H1 (cell line): ENCODE results near the gene ACOT6. TPM values are rescaled to one million over a fixed set of nuclear protein-coding genes. Genes with fewer than 3 reads are reported as not detected.

Source experiments
- CTCF ChIA-PET: fragments of 300-600 bp; sonication (Branson Sonifier 250); formaldehyde crosslinking; loops from one replicate; lab custom pipeline; 2021; ENCODE audit not compliant: partially characterized antibody; lab: Charles Lee
- POLR2A ChIA-PET: fragments of 300-600 bp; sonication (Branson Sonifier 250); formaldehyde crosslinking; loops from one replicate; lab custom pipeline; 2021; ENCODE audit warnings: inconsistent platforms; ENCODE audit not compliant: partially characterized antibody; lab: Charles Lee
- DNase-seq, 2 experiments: peaks; one replicate each; pipeline versions ENCODE4 v3.0.0 to v3.0.0-alpha.2; 2010 to 2022; ENCODE audit warnings: low spot score in 2 of 2, low read depth in 1 of 2, mixed read lengths in 1 of 2
- FAIRE-seq: peaks from 2 replicates; lab custom pipeline; 2011; peaks lifted over from hg19 to GRCh38; lab: Jason Lieb, UNC
- H2AFZ ChIP-seq: 2 replicates; pipeline ENCODE4 v1.8.1; 2012; ENCODE audit warnings: low read length, inconsistent platforms
- H2AK5ac ChIP-seq: 2 replicates; pipeline ENCODE4 v1.6.1; 2013; ENCODE audit warnings: low read depth, low read length
- H2BK120ac ChIP-seq: replicated peaks from 2 replicates; pipeline ENCODE3; 2013; ENCODE audit warnings: low read depth, low read length, inconsistent platforms
- H2BK12ac ChIP-seq: 2 replicates; pipeline ENCODE4 v1.6.1; 2013; ENCODE audit warnings: low read depth, low read length
- H2BK15ac ChIP-seq: 2 replicates; pipeline ENCODE4 v1.6.1; 2013; ENCODE audit warnings: low read length
- H2BK20ac ChIP-seq: 2 replicates; pipeline ENCODE4 v1.6.1; 2013; ENCODE audit warnings: low read length
- H2BK5ac ChIP-seq: 2 replicates; pipeline ENCODE4 v1.6.1; 2013; ENCODE audit warnings: low read depth, low read length
- H3K14ac ChIP-seq: 2 replicates; pipeline ENCODE4 v1.6.1; 2013; ENCODE audit warnings: inconsistent platforms; ENCODE audit not compliant: insufficient read length
- H3K18ac ChIP-seq: 2 replicates; pipeline ENCODE4 v1.6.1; 2013; ENCODE audit warnings: low read length; ENCODE audit errors: extremely low read depth
- H3K23ac ChIP-seq: 2 replicates; pipeline ENCODE4 v1.6.1; 2013; ENCODE audit warnings: inconsistent platforms; ENCODE audit not compliant: insufficient read length
- H3K23me2 ChIP-seq: 2 replicates; pipeline ENCODE4 v1.6.1; 2013; ENCODE audit warnings: low read depth, low read length
- H3K27ac ChIP-seq: 2 replicates; pipeline ENCODE4 v1.6.1; 2011; ENCODE audit warnings: low read depth, low read length, inconsistent platforms
- H3K27me3 ChIP-seq, 4 experiments: replicated peaks in 1 of 4; 1 replicate in 1 of 4; 2 replicates in 3 of 4; pipeline versions ENCODE4 v1.6.1 to v1.8.1; 2011 to 2013; ENCODE audit warnings: low read length in 3 of 4, mild to moderate bottlenecking in 3 of 4, inconsistent platforms in 2 of 4, mixed read lengths in 2 of 4, moderate library complexity in 1 of 4; ENCODE audit not compliant: control insufficient read depth in 3 of 4, insufficient read depth in 3 of 4; ENCODE audit errors: extremely low read depth in 1 of 4
- H3K36me3 ChIP-seq, 4 experiments: 2 replicates each; pipeline versions ENCODE4 v1.6.1 to v1.8.1; 2011 to 2013; ENCODE audit warnings: mild to moderate bottlenecking in 4 of 4, low read length in 3 of 4, moderate library complexity in 2 of 4, control low read depth in 1 of 4, inconsistent platforms in 1 of 4; ENCODE audit not compliant: insufficient read depth in 4 of 4, control insufficient read depth in 2 of 4
- H3K4ac ChIP-seq: replicated peaks from 2 replicates; pipeline ENCODE3; 2013; ENCODE audit warnings: low read length, low read depth, mixed read lengths, inconsistent platforms; ENCODE audit not compliant: insufficient read length
- H3K4me1 ChIP-seq, 4 experiments: replicated peaks in 1 of 4; 1 replicate in 1 of 4; 2 replicates in 3 of 4; pipeline versions ENCODE4 v1.6.1 to v1.8.1; 2011 to 2013; ENCODE audit warnings: low read length in 3 of 4, inconsistent platforms in 2 of 4, mixed read lengths in 1 of 4; ENCODE audit not compliant: insufficient read depth in 4 of 4, control insufficient read depth in 3 of 4
- H3K4me2 ChIP-seq, 2 experiments: 2 replicates each; pipeline versions ENCODE4 v1.6.1 to v1.8.1; 2011 to 2013; ENCODE audit warnings: low read depth in 2 of 2, low read length in 2 of 2, control low read depth in 1 of 2, inconsistent platforms in 1 of 2, mild to moderate bottlenecking in 1 of 2; ENCODE audit not compliant: insufficient read depth in 1 of 2
- H3K4me3 ChIP-seq, 4 experiments: fragments of 200-600, 300-600 bp in 1 of 4; sonication (generic), shearing (Covaris generic), sonication (Bioruptor Twin) in 1 of 4; 2 replicates each; pipeline versions ENCODE4 v1.5.1 to v1.8.1; 2011 to 2016; ENCODE audit warnings: low read length in 4 of 4, low read depth in 3 of 4, control low read depth in 2 of 4, inconsistent platforms in 2 of 4, mild to moderate bottlenecking in 2 of 4, mixed read lengths in 1 of 4, moderate library complexity in 1 of 4; ENCODE audit not compliant: insufficient read depth in 2 of 4; ENCODE audit errors: extremely low read depth in 1 of 4
- H3K56ac ChIP-seq: replicated peaks from 2 replicates; pipeline ENCODE3; 2013; ENCODE audit warnings: low read depth, mild to moderate bottlenecking, mixed read lengths, low read length, inconsistent platforms; ENCODE audit not compliant: insufficient read length
- H3K79me1 ChIP-seq: 2 replicates; pipeline ENCODE4 v1.6.1; 2013; ENCODE audit warnings: low read depth, low read length, control low read depth
- H3K79me2 ChIP-seq, 2 experiments: 2 replicates each; pipeline versions ENCODE4 v1.6.1 to v1.8.1; 2012 to 2013; ENCODE audit warnings: low read length in 2 of 2, mild to moderate bottlenecking in 2 of 2, inconsistent platforms in 1 of 2; ENCODE audit not compliant: insufficient read depth in 2 of 2, control insufficient read depth in 1 of 2
- H3K9ac ChIP-seq, 4 experiments: replicated peaks in 1 of 4; 1 replicate in 1 of 4; 2 replicates in 3 of 4; pipeline versions ENCODE4 v1.6.1 to v1.8.1; 2011 to 2013; ENCODE audit warnings: low read depth in 3 of 4, low read length in 3 of 4, control low read depth in 2 of 4, mild to moderate bottlenecking in 2 of 4, moderate library complexity in 2 of 4, inconsistent platforms in 1 of 4; ENCODE audit errors: extremely low read depth in 1 of 4
- H3K9me3 ChIP-seq, 2 experiments: 2 replicates each; pipeline versions ENCODE4 v1.6.1 to v1.8.1; 2012 to 2013; ENCODE audit warnings: mild to moderate bottlenecking in 2 of 2, moderate library complexity in 2 of 2, control low read depth in 1 of 2, inconsistent platforms in 1 of 2, low read depth in 1 of 2, low read length in 1 of 2, mixed read lengths in 1 of 2; ENCODE audit not compliant: insufficient read depth in 2 of 2
- H4K20me1 ChIP-seq, 2 experiments: replicated peaks in 1 of 2; 2 replicates each; pipeline versions ENCODE3 to v1.8.1; 2011 to 2013; ENCODE audit warnings: inconsistent platforms in 2 of 2, low read length in 2 of 2, mild to moderate bottlenecking in 1 of 2; ENCODE audit not compliant: insufficient read depth in 2 of 2, control insufficient read depth in 1 of 2
- H4K5ac ChIP-seq: 2 replicates; pipeline ENCODE4 v1.6.1; 2013; ENCODE audit warnings: low read length, low read depth, mixed read lengths, inconsistent platforms; ENCODE audit not compliant: insufficient read length
- H4K8ac ChIP-seq: 2 replicates; pipeline ENCODE4 v1.8.0; 2013; ENCODE audit warnings: mild to moderate bottlenecking, moderate library complexity, low read length, inconsistent platforms; ENCODE audit not compliant: insufficient read depth; ENCODE audit errors: extremely low read depth
- H4K91ac ChIP-seq: replicated peaks from 2 replicates; pipeline ENCODE3; 2013; ENCODE audit warnings: low read length, mixed read lengths, inconsistent platforms; ENCODE audit not compliant: insufficient read length
- CTBP2 ChIP-seq: IDR thresholded peaks from 2 replicates; pipeline ENCODE4 v1.7.0; 2011; ENCODE audit warnings: borderline replicate concordance, mild to moderate bottlenecking, moderate library complexity, mixed read lengths, low read length; ENCODE audit not compliant: insufficient read depth, insufficient read length
- GABPA ChIP-seq: IDR thresholded peaks from 2 replicates; pipeline ENCODE4 v1.6.1; 2011; ENCODE audit warnings: mild to moderate bottlenecking, low read length, moderate library complexity, borderline replicate concordance; ENCODE audit not compliant: insufficient read depth
- PHF8 ChIP-seq: fragments of 200-600 bp; sonication (generic); conservative IDR thresholded peaks from 2 replicates; pipeline ENCODE4 v1.7.1; 2012; ENCODE audit warnings: low read depth, mild to moderate bottlenecking, inconsistent platforms, low read length, moderate library complexity
- POLR2A ChIP-seq, 2 experiments: IDR thresholded peaks; 1 replicate in 1 of 2; 2 replicates in 1 of 2; pipeline ENCODE4 v1.6.1; 2011; ENCODE audit warnings: low read depth in 2 of 2, low read length in 2 of 2, mild to moderate bottlenecking in 2 of 2; ENCODE audit errors: control extremely low read depth in 1 of 2
- RNF2 ChIP-seq: fragments of 200-900, 300-1000 bp; sonication (generic); IDR thresholded peaks from 2 replicates; pipeline ENCODE4 v1.7.1; 2016; ENCODE audit warnings: borderline replicate concordance, low read depth, mild to moderate bottlenecking, antibody characterized with exemption, low read length; ENCODE audit not compliant: poor library complexity, severe bottlenecking; ENCODE audit errors: missing control alignments
- TAF1 ChIP-seq: IDR thresholded peaks from 2 replicates; pipeline ENCODE4 v1.6.1; 2011; ENCODE audit warnings: mild to moderate bottlenecking, low read depth, low read length
- WGBS, 2 experiments: shearing (Covaris generic) in 1 of 2; methylation state at CpG; one replicate each; pipeline versions ENCODE4 v1.1.6 to v1.1.7; 2013 to 2015; ENCODE audit warnings: low lambda C conversion rate in 2 of 2, mixed read lengths in 2 of 2, inconsistent platforms in 1 of 2, low coverage in 1 of 2, missing lambda C conversion rate in 1 of 2; ENCODE audit not compliant: insufficient replicate concordance in 2 of 2, insufficient coverage in 1 of 2, insufficient read length in 1 of 2; ENCODE audit errors: extremely low coverage in 1 of 2, missing lambda C conversion rate in 1 of 2; 5-methylcytosine and 5-hydroxymethylcytosine counted together
- polyA plus RNA-seq, 7 experiments: library from polyadenylated mRNA; depleted of rRNA in 3 of 7; stranded (reverse) in 5 of 7; unstranded in 2 of 7; fragments of >200 nt in 5 of 7; fragments of 200-250 nt in 2 of 7; gene quantifications; 1 replicate in 5 of 7; 2 replicates in 1 of 7; 4 replicates in 1 of 7; pipeline versions ENCODE4 v1.2.1 to v1.2.3, GENCODE V29; 2011 to 2013; ENCODE audit warnings: missing spikeins in 2 of 7, mixed read lengths in 2 of 7
- total RNA-seq: library from RNA; stranded (reverse); fragmentation: NEBNext Ultra II Directional; extraction: Animal tissue kit (Norgen Biotek cat#: 25700); gene quantifications from 2 replicates; pipeline ENCODE4 v1.2.1, GENCODE V29; 2021
- TF ChIP-seq, protein P1 (sequence below): IDR thresholded peaks from 2 replicates; pipeline ENCODE4 v1.6.1; 2012; ENCODE audit warnings: low read length, inconsistent platforms

The ACOT6 gene
- total and polyA plus RNA-seq, 2 of the 8 experiments (the other 6 are each of a cell fraction or from before 2014, with no cell fraction given) = not detected

DNA sequence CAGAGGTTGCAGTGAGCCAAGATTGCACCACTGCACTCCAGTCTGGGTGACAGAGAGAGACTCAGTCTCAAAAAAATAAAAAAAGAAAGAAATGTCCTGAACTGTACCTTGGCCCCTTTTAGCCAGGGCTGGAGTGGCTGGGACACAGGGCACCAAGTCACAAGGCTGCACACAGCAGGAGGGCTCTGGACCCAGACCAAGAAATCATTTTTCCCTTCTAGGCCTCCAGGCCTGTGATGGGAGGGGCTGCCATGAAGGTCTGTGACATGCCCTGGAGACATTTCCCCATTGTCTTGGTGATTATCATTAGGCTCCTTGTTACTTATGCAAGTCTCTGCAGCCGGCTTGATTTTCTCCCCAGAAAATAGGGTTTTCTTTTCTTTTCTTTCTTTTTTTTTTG lies 5.1 kb upstream of the ACOT6 start:
- peaks cover 3 to 6% of the 10 kb centered on the region in 2 experiments; a peak in 1 of 4 replicates for H3K9me3 ChIP-seq
- H2BK12ac ChIP-seq = no peak overlapping the region
- H3K36me3 ChIP-seq = no peaks in the 10 kb centered on the region
- no peak overlapping the region for H2BK5ac ChIP-seq
- POLR2A ChIA-PET = no interaction called here
- H2AK5ac ChIP-seq = no peak overlapping the region
- H3K27ac ChIP-seq = no peak overlapping the region
- no peak overlapping the region for H2AFZ ChIP-seq
- H3K18ac ChIP-seq = no peak overlapping the region
- no peaks in the 10 kb centered on the region for H3K27me3 ChIP-seq
- no peak overlapping the region for H3K9ac ChIP-seq
- no peaks in the 10 kb centered on the region for H3K4me1 ChIP-seq
- H4K5ac ChIP-seq = no peak overlapping the region
- no peak overlapping the region for H2BK20ac ChIP-seq
- no peak overlapping the region for H2BK120ac ChIP-seq
- WGBS, 2 experiments = no CpG with 5 or more reads among the region's 1 CpG
- H3K23me2 ChIP-seq = no peaks in the 10 kb centered on the region
- H3K23ac ChIP-seq = no peak overlapping the region
- H3K79me1 ChIP-seq = no peaks in the 10 kb centered on the region
- H3K14ac ChIP-seq = no peak overlapping the region
- no peak for DNase-seq
- CTCF ChIA-PET = interaction anchor here (1.0 to 1.2 kb wide), 2 partner anchors 11 to 19 kb away, joined by 3 read pairs; no protein-coding TSS in a partner anchor
- H4K91ac ChIP-seq = no peak overlapping the region
- no peak overlapping the region for H3K4ac ChIP-seq
- no peaks in the 10 kb centered on the region for H3K79me2 ChIP-seq
- no peak overlapping the region for H3K4me3 ChIP-seq
- no peak overlapping the region for H4K8ac ChIP-seq
- no peak overlapping the region for H3K4me2 ChIP-seq
- H3K56ac ChIP-seq = no peak overlapping the region
- H4K20me1 ChIP-seq = no peaks in the 10 kb centered on the region
- FAIRE-seq = no peak
- H2BK15ac ChIP-seq = no peak overlapping the region
- TF ChIP-seq POLR2A (IDR thresholded peaks at IDR 0.05; ENCODE audit: control extremely low read depth in 1 of 2, low read depth in 2 of 2, low read length in 2 of 2) = no peak
- no peak for TF ChIP-seq TAF1
- no peak for TF ChIP-seq CTBP2
- TF ChIP-seq PHF8 = no peak
- TF ChIP-seq GABPA = no peak
- TF ChIP-seq, protein P1, sequence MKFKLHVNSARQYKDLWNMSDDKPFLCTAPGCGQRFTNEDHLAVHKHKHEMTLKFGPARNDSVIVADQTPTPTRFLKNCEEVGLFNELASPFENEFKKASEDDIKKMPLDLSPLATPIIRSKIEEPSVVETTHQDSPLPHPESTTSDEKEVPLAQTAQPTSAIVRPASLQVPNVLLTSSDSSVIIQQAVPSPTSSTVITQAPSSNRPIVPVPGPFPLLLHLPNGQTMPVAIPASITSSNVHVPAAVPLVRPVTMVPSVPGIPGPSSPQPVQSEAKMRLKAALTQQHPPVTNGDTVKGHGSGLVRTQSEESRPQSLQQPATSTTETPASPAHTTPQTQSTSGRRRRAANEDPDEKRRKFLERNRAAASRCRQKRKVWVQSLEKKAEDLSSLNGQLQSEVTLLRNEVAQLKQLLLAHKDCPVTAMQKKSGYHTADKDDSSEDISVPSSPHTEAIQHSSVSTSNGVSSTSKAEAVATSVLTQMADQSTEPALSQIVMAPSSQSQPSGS = no peak
- TF ChIP-seq RNF2 = no peak
